GM12801 (cell line): Measurements from ENCODE around the gene TM2D3.

Experiments
- CTCF ChIP-seq: IDR thresholded peaks from one replicate; pipeline ENCODE4 v1.5.1; 2011; ENCODE audit warnings: control low read depth; ENCODE audit not compliant: insufficient read length; ENCODE audit errors: extremely low read depth

Gene TM2D3

GRCh38 chr15:101597360-101597928 is 54.7 kb downstream of the TM2D3 start:
- TF ChIP-seq CTCF: no peak

- TF ChIP-seq CTCF: no peak
These were observed 55.5 kb downstream of the TM2D3 start for GRCh38 chr15:101596633-101597032.
